ENCODE data around the gene LRRC7.

DNA sequence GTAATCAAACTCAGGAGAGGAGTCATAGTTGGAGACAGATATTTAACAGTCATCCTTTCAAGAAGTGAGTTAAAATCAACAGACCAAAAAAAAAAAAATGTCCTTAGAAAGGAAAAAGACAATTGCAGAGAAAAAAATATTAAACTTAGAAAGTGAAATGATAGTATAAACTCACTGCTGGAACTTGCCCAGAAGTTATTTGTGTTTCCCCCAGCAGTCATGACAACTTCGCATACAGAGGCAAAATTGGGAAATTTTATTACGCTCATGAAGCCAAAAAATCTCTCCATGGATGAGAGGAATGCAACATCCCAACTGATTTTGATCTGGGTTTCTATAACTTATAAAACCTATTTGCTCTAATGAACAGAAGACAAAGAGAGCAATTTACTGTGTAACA, 198.2 kb downstream of the LRRC7 start:
- TF ChIP-seq EP300 (IDR thresholded peaks at IDR 0.05) (no peak), POLR2A (IDR thresholded peaks at IDR 0.05) (no peak)
- TF ChIP-seq, protein P1, sequence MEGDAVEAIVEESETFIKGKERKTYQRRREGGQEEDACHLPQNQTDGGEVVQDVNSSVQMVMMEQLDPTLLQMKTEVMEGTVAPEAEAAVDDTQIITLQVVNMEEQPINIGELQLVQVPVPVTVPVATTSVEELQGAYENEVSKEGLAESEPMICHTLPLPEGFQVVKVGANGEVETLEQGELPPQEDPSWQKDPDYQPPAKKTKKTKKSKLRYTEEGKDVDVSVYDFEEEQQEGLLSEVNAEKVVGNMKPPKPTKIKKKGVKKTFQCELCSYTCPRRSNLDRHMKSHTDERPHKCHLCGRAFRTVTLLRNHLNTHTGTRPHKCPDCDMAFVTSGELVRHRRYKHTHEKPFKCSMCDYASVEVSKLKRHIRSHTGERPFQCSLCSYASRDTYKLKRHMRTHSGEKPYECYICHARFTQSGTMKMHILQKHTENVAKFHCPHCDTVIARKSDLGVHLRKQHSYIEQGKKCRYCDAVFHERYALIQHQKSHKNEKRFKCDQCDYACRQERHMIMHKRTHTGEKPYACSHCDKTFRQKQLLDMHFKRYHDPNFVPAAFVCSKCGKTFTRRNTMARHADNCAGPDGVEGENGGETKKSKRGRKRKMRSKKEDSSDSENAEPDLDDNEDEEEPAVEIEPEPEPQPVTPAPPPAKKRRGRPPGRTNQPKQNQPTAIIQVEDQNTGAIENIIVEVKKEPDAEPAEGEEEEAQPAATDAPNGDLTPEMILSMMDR (IDR thresholded peaks at IDR 0.05) = no peak
